Astrocyte of the cerebellum (primary cell): ENCODE measurements around the gene FAM200C.

Source experiments
- DNase-seq: peaks from one replicate; pipeline ENCODE4 v3.0.0-alpha.2; 2011; ENCODE audit warnings: low read depth
- H3K4me3 ChIP-seq: 2 replicates; pipeline ENCODE4 v1.5.1; 2011; ENCODE audit warnings: mild to moderate bottlenecking, low read depth, low read length, moderate library complexity
- in situ Hi-C: cut with HindIII; loops from 2 replicates; pipeline ENCODE4 v1.10.0; 2017; ENCODE audit warnings: low sequenced_read_pairs
- TF ChIP-seq, protein P1 (sequence below): IDR thresholded peaks from 2 replicates; pipeline ENCODE4 v1.5.1; 2012; ENCODE audit warnings: low read length, low read depth, moderate library complexity, mild to moderate bottlenecking; ENCODE audit errors: missing control alignments

The FAM200C gene

DNA sequence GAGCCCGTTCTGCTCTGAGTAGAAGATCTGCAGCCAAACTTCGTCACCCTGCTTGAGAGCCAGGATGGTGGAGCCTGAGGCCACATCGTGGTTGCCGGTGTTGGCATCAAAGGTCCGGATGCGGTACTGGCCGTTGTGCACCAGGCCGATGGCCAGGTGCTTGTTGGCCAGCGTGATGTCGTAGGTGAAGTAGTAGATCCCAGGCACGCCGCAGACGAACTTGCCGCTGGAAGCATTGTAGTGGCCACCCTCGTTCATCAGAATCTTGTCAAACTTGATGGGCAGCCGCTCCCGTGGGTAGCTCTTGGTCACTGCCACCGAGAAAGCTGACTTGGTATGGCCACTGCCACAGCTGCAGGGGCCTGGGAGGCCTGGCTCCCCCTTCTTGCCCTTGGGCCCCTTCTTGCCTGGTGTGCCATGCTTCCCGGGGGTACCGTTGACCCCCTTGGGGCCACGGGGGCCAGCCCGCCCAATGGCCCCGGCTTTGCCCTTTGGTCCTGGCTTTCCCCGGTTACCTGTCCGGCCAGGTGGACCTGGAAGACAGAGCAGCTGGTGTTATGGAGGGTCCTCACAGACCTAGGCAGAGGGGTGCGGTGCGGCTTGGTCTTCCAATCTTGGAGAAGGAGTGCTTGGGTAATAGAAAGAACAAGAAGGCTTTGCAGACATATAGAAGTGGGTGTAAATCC, 50.5 kb downstream of the FAM200C start:
- DNase-seq = no peak
- TF ChIP-seq, protein P1, sequence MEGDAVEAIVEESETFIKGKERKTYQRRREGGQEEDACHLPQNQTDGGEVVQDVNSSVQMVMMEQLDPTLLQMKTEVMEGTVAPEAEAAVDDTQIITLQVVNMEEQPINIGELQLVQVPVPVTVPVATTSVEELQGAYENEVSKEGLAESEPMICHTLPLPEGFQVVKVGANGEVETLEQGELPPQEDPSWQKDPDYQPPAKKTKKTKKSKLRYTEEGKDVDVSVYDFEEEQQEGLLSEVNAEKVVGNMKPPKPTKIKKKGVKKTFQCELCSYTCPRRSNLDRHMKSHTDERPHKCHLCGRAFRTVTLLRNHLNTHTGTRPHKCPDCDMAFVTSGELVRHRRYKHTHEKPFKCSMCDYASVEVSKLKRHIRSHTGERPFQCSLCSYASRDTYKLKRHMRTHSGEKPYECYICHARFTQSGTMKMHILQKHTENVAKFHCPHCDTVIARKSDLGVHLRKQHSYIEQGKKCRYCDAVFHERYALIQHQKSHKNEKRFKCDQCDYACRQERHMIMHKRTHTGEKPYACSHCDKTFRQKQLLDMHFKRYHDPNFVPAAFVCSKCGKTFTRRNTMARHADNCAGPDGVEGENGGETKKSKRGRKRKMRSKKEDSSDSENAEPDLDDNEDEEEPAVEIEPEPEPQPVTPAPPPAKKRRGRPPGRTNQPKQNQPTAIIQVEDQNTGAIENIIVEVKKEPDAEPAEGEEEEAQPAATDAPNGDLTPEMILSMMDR = no peak
- H3K4me3 ChIP-seq = no peak overlapping the region
- in situ Hi-C loops = no loop called here

DNA sequence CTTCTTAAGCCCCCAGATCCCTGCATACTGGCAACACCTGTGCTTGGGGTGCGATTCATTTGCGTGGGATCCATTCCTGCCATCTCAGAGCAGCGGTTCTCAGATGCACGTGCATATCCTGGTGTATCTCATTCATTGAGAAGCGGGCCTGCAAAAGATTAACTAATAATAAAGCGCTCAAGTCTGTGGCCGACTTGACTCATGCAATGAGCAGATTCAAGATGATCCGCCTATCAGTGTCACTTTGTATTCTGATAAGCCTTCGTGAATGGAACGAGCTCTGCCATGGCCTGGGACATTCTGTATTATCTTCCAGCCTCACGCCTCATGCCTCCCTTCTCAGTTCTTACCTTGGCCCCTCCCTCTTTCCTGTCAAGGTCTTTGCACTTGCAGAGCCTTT, 51.8 kb downstream of the FAM200C start:
- DNase-seq = no peak
- in situ Hi-C loops = no loop called here
- H3K4me3 ChIP-seq = no peak overlapping the region
- TF ChIP-seq, protein P1 = no peak

DNA sequence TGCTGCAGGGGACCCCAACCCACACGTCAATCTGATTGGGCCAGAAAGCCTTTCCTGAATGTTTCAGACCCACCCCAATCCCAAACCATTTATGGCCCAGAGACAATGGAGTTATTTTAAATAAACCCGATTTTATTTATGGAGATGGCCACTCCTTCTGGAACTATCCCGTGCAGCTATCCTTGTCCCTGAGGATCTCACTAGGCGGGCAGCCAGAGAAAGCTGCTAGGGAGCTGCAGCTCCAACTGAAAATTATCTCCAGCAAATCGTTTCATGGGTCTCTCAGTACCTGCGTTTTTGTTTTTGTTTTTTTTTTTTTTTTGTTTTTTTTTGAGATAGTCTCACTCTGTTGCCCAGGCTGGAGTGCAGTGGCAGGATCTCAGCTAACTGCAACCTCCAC, 52.4 kb downstream of the FAM200C start:
- TF ChIP-seq, protein P1 = no peak
- DNase-seq = no peak
- in situ Hi-C loops = no loop called here
- no peak overlapping the region for H3K4me3 ChIP-seq
